GM21529 (cell line): ENCODE measurements around the gene NDUFC2.
"Not testable (repeated sequence)": the region's sequence is repeated elsewhere in the genome, so short reads cannot be mapped to it uniquely, and the experiment has no call there.

ENCODE experiments used
- ATAC-seq: cut with Tn5 transposase; IDR thresholded peaks from one replicate; pipeline ENCODE4 v1.9.1; 2021; ENCODE audit not compliant: unreplicated experiment

NDUFC2 gene

DNA sequence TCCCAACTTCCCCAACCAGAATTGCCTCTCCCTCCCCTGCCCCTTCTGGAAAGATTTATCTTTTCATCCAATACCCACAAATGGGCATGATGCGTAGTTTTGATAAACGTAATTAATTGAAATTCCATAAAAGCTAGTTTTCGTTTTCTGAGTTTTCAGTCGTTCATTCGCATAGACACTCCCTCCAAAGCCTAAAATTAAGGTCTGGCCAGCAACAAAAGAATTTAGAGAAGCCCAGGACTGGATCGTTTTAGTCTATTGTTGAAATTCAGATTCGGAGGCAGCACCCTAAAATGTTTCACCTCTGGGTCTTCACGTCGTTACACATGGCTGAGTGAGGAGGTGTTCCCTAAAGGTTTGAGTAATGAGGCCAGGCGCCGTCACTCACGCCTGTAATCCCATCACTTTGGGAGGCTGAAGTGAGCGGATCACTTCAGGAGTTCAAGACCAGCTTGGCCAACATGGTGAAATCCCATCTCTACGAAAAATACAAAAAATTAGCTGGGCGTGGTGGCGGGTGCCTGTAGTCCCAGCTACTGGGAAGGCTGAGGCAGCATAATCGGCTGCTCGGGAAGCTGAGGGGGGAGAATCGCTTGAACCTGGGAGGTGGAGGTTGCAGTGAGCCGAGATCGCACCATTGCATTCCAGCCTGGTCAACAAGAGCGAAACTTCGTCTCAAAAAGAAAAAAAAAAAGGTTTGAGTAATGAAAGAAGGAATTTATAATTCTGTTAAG, 589 bp upstream of the NDUFC2 start:
- ATAC-seq, result no peak

DNA sequence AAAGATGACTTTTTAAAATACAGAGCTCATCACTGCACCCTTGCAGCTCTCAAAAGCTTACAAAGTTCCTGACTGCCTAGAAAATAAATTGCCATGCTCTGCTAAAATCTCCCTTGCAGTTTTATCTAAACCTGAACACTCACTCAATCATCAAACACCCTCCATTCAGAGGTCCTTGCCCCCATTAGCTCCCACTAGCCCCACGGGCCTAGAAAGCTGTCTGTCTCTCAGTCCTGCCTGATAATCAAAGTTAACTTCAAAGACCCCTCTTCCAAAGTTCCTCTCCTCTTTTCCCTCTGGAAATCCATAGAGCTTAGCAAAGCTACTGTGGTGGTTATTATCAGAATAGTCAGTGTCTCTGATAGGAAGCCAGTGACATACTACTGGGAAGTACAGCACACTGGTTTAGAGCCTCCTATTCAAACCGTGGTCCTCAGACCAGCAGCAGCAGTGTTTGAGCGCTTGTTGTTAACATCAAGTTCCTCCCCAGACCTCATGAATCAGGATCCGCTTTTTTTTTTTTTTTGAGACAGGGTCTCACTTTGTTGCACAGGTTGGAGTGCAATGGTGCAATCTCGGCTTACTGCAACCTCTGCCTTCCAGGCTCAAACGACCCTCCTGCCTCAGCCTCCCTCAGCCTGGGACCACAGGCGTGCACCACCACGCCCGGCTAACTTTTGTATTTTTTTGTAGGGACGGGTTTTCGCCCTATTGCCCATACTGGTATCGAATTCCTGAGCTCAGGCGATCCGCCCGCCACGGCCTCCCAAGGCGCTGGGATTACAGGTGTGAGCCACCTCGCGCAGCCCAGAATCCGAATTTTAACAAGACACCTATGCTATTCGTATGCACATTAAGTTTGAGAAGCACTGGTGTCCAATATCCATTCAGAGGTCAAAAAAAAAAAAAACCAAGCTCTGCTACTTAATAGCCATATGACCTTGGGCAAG, 1.2 kb downstream of the NDUFC2 start:
- no peak for ATAC-seq

DNA sequence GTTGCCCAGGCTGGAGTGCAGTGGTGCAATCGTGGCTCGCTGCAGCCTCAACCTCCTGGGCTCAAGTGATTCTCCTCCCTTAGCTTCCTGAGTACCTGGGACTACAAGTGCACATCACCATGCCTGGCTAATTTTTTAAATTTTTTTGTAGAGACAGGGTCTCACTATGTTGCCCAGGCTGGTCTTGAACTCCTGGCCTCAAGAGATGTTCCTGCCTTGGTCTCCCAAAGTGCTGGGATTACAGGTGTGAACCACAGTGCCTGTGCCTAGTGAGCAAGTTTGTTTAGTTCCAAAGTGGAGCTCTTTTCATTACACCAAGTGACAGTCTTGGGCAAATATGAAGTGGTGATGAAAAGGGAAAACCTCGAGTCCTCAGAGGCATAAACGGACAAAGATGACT, 2.1 kb downstream of the NDUFC2 start:
- ATAC-seq, result not testable (repeated sequence)

DNA sequence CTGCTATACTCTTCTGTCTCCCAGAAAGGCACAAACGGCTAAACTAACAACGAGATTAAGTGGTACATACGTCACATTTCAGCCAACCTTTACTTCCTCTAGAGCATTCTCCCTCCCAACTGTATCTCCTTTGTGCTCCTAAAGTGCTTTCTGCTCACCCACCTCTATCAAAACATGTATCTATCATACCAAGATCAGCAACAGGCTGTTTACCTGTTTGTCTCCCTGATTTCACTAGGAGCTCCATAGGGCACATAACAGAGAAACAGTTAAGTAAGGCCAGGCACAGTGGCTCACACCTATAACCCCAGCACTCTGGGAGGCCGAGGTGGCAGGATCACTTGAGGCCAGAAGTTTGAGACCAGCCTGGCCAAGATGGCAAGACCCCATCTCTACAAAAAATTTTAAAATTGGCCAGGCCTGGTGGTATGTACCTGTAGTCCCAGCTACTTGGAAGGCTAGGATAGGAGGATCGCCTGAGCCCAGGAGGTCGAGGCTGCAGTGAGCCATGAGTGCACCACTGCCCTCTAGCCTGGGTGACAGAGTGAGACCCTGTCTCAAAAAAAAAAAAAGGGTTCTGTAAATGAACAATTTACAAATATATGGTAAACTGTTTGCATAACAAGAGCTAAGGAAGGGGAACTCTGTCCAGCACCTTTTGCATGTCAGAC, 2.8 kb downstream of the NDUFC2 start:
- ATAC-seq, result no peak

DNA sequence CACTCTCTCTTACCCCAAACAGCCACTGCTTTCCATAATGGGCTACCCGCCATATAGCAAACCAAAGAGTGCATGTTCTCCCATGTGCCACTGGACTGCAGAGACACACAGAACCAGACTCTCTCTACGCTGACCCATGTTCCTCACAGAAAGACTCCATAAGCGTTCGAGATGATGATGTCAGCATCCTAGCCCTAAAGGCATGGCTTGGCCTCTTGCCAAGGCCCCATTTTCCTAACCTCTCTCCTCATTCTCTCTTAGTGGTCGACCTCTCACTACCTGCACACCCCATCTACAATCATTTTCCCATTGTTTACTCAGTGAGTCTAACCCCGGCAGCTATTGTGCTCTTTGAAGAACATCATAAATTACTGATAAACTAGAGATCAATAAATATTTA, 4.9 kb downstream of the NDUFC2 start:
- no peak for ATAC-seq

DNA sequence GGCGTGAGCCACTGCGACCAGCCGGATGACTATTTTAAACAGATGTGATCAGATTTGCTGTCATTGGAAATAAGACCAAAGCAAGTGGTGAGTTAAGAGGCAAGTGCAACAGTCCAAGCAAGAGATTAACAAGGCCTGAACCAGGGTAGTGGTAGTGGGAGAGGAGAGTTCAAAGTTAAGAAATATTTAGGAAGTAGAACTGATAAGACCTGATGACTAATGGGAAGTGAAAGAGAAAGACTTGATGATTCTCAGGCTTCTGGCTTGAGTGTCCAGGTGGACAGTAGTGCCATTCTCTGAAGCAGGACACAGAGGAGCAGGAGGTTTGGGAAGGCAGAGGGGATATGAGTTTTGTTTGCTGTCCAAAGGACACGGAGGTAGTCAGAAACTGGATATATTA, 7.2 kb downstream of the NDUFC2 start:
- no peak for ATAC-seq

DNA sequence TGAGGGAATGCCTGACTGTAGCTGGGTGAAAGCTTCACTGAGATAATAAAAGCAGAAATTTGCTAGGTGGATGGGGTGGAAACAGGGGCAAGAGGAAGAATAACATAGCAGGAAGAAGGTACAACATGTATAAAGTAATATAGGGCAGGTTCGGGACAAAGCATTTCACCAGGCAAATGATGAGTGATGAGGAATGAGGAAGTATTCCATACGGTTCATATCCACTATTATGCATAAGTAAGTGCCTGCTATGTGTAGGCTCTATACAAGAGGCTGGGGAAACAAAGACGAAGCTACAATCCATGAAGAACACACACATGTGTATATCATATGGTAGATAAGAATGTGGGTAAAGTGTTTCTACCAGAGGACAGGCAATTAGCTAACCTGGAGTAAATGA, 7.9 kb downstream of the NDUFC2 start:
- ATAC-seq, result no peak

DNA sequence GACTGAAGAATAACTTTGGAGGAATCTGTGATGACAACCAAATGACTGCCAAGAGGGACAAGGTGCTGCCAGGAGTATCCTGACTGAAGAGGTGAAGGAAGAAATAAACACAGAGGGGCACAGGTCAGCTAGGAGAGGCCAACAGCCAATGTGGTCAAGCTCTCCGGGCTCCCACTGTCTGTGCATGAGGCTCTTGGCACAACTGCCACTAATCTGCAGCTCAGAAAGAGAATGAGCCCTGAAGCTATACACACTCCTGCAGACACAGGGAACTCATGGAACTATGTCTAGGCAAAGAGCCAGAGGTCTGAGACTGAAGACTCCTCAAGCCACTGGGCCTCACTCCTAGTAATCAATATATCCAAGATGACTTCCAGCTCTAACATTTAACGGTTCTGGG, 9.0 kb downstream of the NDUFC2 start:
- no peak for ATAC-seq

DNA sequence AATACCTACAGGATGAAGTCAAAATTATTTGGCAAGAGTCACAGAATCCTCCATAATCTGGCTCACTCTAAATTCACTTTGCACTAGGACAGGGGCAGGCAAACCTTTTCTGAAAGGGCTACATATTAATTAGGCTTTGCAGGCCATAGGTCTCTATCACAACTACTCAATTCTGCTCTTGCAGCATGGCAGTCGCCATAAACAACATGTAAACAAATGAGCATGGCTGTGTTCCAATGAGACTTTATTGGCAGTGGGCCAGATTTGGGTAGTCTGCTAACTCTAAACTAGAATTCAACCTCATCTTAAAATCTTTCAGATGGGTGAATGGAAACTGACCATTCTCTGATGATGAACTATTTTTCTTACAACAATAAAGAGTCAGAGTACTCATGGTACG, 10.2 kb downstream of the NDUFC2 start:
- no peak for ATAC-seq

DNA sequence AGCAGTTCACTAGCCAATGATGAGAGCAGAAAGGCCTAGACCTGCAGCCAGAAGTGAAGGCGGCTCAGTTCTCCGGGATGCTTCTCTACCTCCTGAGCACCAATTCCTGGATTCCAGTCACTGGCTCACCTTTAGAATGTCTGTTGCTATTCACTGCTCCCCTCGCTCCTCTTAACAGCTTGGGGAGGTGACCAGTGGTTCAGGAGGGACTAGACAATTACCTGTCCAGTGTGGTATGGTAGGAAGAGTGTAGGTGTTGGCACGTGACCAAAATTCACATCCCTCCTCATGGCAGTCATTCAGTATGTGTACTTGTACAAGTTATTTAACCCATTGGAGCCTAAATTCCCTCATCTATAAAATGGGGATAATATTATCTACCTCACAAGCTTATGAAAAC, 12.0 kb downstream of the NDUFC2 start:
- no peak for ATAC-seq

DNA sequence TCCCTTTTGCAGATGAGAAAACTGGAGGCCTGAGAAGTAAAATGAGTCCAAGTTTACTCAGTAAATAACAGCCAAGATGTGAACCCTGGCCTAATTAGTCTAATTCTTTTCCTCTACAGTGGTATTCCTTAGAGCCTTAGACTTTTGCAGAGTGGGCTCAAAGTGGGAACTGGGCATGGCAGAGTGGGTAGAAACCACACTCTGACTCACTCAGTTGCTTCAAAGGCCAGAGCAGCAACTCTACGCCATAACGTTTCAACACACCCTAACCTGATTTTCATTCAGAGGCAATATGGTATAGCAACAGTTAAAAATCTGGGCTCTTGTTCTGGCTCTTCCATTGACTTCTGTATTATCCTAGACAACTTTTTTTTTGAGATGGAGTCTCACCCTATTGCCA, 13.2 kb downstream of the NDUFC2 start:
- ATAC-seq, result no peak

DNA sequence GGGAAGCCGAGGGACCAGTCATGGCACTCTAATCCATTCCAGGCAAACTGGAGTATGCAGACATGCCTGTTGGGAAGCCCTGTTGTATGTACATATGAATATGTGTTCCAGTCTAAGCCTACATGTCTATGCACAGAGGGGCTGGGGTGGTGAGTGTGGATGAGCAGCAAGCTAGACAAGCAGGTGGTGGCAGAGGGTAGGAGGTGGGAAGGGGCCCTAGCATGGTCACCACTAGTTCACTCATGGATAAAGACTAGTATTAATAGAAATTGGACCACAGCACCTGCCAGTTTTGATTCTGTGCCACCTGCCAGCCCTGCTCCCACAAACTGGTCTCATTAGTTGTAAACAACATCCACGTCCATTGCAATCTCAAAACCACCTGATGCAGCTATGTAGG, 14.5 kb downstream of the NDUFC2 start:
- ATAC-seq, result no peak

DNA sequence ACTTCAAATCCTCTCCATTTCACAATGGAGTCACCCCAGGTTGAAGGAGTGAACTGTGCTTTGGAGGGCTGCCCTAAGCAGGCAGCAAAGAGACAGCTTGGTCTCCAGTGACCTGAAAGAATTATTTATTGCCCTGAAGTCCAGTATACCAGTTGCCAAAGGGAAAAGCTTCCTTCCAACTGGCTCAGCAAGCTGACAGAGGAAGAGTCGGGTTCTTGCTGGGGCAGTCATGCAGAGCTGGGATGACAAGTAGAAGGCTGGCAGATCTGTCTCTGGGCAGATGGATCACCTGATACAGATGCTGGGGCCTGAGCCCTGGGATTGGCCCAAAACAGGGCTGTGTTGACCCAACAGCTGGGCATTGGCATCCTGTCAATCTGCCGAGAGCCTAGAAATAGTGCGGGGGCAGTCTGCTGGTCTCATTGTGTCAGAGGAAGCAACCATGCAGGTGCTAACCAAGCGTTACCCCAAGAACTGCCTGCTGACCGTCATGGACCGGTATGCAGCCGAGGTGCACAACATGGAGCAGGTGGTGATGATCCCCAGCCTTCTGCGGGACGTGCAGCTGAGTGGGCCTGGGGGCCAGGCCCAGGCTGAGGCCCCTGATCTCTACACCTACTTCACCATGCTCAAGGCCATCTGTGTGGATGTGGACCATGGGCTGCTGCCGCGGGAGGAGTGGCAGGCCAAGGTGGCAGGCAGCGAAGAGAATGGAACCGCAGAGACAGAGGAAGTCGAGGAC, 16.1 kb downstream of the NDUFC2 start, which contains the start of gene THRSP:
Gene THRSP (plus strand): TSS at position 422 of the 742 bp plus-strand sequence. CDS start 21 bp downstream, at position 443.
- ATAC-seq, result no peak

DNA sequence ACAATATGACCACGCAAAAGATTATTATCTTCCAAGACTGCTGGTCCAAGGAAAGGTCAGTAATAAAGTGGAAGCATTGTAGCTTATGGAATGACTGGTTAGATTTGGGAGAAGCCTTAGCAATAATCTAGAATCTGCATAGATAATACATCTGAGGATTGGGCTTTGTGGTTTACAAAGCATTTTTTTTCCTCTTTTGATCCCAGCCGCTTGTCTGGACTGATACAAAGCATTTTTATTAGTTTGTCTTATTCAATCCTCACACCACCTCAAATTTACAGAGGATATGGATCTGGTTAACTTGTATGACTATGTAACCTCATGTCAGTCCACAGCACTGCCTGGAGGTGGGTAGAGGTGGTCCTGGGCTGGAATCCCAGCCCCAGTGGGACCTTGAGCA, 17.0 kb downstream of the NDUFC2 start:
- no peak for ATAC-seq

DNA sequence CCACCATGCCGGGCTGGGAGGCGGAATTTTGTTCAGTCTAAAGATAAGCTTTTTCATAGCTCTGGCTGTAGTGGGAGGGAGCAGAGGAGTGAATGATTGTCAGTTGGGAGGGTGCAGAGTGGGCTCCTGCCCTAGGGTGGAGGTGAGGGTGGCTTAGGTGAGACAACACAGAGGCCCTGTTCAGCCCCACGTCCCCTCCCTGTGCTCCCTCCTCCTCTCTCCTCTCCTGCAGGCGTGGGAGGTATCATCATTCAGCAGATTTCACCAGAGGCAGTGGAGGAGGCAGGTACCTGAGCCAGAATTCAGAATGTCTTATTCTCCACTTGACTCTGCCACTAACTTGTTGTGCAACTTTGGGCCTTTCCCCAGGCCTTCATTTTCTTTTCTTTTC, 17.7 kb downstream of the NDUFC2 start:
- ATAC-seq, result no peak

DNA sequence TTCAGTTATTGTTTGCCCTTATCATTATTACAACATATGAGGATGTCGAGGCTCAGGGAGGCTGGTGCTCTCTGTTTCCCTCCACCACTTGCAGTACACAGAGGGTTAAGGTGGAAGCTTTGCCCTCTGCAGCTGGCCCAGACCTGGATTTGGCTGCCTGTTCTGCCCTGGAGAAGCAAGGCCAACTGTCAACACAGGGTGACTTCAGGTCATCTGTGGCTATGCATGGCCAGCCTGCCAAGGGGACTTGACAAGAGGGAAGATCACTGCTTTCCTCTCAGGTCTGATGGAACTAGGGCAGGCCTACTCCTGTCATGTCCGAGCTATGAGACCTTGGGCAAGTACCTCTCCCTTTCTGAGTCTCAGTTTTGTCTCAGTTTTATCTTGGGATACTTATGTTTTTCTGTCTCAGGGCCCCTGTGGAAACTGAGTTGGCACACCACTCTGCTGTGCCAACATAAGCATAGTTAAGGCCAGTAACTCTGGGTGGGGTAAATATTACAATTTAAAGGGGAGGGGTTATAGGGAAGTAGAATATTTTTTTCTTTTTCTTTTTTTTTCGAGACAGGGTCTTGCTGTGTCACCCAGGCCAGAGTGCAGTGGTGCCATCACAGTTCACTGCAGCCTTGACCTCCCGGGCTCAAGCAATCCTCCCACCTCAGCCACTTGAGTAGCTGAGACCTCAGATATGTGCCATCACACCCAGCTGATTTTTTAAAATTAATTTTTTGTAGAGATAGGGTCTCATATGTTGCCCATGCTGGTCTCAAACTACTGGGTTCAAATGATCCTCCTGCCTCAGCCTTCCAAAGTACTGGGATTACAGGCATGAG, 18.4 kb downstream of the NDUFC2 start:
- no peak for ATAC-seq

DNA sequence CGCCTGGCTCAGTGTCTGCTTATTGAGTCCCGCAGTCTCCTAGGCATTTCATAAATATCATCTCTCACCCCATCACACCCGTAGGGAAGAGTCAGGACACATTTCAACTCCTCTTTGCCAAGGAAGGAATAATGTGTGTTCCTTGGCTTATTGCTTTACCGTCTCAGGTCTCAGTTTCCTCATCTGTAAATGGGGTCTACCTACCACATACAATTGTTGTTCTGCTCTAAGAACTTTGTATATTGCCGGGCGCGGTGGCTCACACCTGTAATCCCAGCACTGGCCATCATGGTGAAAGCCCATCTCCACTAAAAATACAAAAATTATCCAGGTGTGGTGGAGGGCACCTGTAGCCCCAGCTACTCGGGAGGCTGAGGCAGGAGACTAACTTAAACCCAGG, 19.1 kb downstream of the NDUFC2 start:
- ATAC-seq, result no peak

DNA sequence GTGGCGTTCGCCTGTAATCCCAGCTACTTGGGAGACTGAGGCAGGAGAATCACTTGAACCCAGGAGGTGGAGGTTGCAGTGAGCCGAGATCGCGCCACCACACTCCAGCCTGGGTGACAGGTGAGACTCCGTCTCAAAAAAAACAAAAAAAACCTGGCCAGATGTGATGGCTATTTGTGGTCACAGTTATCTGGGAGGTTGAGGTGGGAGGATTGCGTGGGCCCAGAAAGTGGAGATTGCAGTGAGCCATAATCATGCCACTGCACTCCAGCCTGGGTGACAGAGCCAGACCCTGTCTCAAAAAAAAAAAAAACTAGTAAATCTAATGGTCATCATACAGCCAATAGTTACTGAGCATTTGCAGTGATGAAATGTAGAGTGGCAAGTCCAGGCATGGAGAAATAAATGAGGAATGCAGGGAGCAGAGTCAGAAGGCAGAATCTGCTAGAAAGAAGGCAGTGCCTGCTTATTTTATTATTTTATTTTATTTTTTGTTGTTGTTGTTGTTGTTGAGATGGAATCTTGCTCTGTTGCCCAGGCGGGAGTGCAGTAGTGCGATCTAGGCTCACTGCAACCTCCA, 19.8 kb downstream of the NDUFC2 start:
- not testable (repeated sequence) for ATAC-seq

DNA sequence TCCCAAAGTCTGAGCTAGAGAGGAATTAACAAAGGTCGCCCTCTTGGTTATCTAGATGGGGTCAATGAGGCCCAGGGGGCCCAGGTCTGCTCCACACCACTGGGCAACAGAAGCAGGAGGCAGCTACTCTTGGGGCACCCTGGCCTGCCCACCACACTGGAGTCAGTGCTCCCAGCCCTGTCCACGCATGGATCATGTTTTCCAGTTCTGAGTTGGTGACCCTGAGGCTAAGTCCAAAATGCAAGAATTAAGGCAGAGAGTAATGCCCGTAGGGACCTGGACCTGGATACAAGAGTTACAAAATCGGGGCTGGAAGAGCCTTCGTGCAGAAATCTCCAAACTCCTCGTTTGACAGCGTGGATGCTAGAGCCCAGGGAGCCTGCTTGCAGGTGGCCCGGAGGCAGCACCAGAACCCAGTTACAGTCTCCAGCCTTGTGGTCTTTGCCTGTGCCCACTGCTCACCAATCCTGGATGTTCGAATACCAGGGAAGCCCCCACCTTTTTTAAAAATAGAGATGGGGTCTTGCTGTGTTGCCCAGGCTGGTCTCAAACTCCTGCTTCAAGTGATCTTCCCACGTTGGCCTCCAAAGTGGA, 22.1 kb downstream of the NDUFC2 start:
- no peak for ATAC-seq
